ENCODE results near the gene ZFHX3. TPM values are rescaled to one million over a fixed set of nuclear protein-coding genes. Genes with fewer than 3 reads are reported as not detected.

ZFHX3 gene
- total and polyA plus RNA-seq, 2 donors from 2014 or later: 2.3 to 29.3 TPM

- H3K27me3 ChIP-seq (ENCODE audit: control insufficient read depth, insufficient read depth, low read length): no peaks in the 10 kb centered on the region
- peaks cover 4 to 7% (median 5%) of the 10 kb centered on the region in 3 donors for H3K36me3 ChIP-seq (ENCODE audit: control insufficient read depth in 2 of 3, insufficient read depth in 3 of 3, low read length in 3 of 3)
- intact Hi-C loops (cut with DNase I): no loop called here
- H3K4me3 ChIP-seq (ENCODE audit: low read length in 3 of 3): no peak overlapping the region
- no peak overlapping the region for H3K9ac ChIP-seq (ENCODE audit: low read length in 3 of 3)
- no peak for FAIRE-seq
- DNase-seq: no peak
- no peaks in the 10 kb centered on the region for H3K9me3 ChIP-seq (ENCODE audit: control insufficient read depth in 2 of 3, insufficient read depth in 1 of 3, low read length in 3 of 3)
- no peak overlapping the region for H3K27ac ChIP-seq (ENCODE audit: low read depth in 2 of 2, low read length in 2 of 2)
- H3K4me1 ChIP-seq (ENCODE audit: control insufficient read depth in 2 of 3, insufficient read depth in 2 of 3, low read depth in 1 of 3, low read length in 3 of 3): no peaks in the 10 kb centered on the region
- TF ChIP-seq CTCF (IDR thresholded peaks at IDR 0.05; ENCODE audit: borderline replicate concordance, extremely low read depth, insufficient read depth): no peak
Observed at GRCh38 chr16:72808754-72809153, 239.2 kb downstream of the ZFHX3 start.

GRCh38 chr16:72807245-72807644, 240.7 kb downstream of the ZFHX3 start:
- intact Hi-C loops (cut with DNase I): no loop called here
- Histone ChIP-seq H3K27ac (ENCODE audit: low read depth in 2 of 2, low read length in 2 of 2) (no peak overlapping the region), H3K9ac (ENCODE audit: low read length in 3 of 3) (no peak overlapping the region), H3K4me3 (ENCODE audit: low read length in 3 of 3) (no peak overlapping the region), H3K27me3 (ENCODE audit: control insufficient read depth, insufficient read depth, low read length) (no peaks in the 10 kb centered on the region), H3K4me1 (ENCODE audit: control insufficient read depth in 2 of 3, insufficient read depth in 2 of 3, low read depth in 1 of 3, low read length in 3 of 3) (no peaks in the 10 kb centered on the region), H3K9me3 (ENCODE audit: control insufficient read depth in 2 of 3, insufficient read depth in 1 of 3, low read length in 3 of 3) (no peaks in the 10 kb centered on the region), H3K36me3 (ENCODE audit: control insufficient read depth in 2 of 3, insufficient read depth in 3 of 3, low read length in 3 of 3) (peaks cover 4 to 7% (median 5%) of the 10 kb centered on the region in 3 donors)
- FAIRE-seq (no peak), DNase-seq (no peak)
- no peak for TF ChIP-seq CTCF (IDR thresholded peaks at IDR 0.05; ENCODE audit: borderline replicate concordance, extremely low read depth, insufficient read depth)

DNA sequence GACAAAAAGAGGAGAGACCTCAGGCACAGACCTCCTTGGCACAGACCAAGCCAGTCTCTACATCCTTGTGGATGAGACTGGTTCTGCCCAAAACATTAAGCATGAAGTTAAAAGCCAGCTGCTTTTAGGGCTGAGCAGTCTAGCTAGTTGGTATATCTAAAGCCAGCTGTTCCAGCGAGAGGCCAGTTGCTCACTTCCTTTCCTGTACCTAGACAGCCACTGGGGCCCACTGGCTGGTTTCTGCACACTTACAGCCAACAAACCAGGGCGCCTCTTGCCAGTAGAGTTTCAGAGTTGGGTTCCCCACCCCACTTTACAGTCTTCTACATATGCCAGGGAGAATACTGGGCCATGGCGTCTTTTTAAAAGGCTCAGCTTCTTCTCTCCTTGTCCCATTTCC, 242.4 kb downstream of the ZFHX3 start:
- Histone ChIP-seq H3K27me3 (ENCODE audit: control insufficient read depth, insufficient read depth, low read length) (no peaks in the 10 kb centered on the region), H3K27ac (ENCODE audit: low read depth in 2 of 2, low read length in 2 of 2) (no peak overlapping the region), H3K9me3 (ENCODE audit: control insufficient read depth in 2 of 3, insufficient read depth in 1 of 3, low read length in 3 of 3) (no peaks in the 10 kb centered on the region), H3K9ac (ENCODE audit: low read length in 3 of 3) (no peak overlapping the region), H3K4me3 (ENCODE audit: low read length in 3 of 3) (no peak overlapping the region), H3K4me1 (ENCODE audit: control insufficient read depth in 2 of 3, insufficient read depth in 2 of 3, low read depth in 1 of 3, low read length in 3 of 3) (no peaks in the 10 kb centered on the region), H3K36me3 (ENCODE audit: control insufficient read depth in 2 of 3, insufficient read depth in 3 of 3, low read length in 3 of 3) (peaks cover 0 to 4% (median 0%) of the 10 kb centered on the region in 3 donors)
- DNase-seq (no peak), FAIRE-seq (no peak)
- TF ChIP-seq CTCF (IDR thresholded peaks at IDR 0.05; ENCODE audit: borderline replicate concordance, extremely low read depth, insufficient read depth): no peak
- intact Hi-C loops (cut with DNase I): no loop called here

DNA sequence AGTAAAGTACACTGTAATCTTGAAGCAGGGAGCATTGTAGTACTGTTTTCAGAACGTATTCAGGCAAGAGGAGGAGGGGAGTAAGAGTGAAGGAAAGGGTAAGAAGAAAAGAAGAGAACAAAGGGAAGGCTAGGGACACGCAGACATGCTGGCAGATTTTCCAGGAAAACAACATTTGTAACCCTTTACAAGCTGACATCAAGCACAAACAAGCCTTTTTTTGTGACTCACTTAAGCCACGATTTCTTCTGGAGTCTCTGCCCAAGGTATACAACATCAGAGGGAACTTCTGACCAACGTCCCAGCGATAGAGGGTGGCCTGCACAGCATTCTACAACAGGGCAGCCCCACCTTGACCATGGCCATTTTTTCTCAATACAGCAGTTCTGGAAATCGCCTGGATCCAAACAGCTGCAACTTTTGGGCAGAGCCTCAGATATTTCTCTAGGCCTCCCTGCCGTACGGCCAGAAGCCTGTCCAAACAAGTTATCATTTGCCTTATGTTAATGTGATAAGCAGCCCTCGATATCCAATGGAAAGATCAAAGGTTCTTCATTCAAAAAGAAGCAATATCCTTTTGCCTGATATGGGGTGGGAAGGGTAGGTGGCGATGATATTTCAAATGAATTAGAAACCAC, 247.3 kb downstream of the ZFHX3 start:
- Histone ChIP-seq H3K27me3 (ENCODE audit: control insufficient read depth, insufficient read depth, low read length) (no peaks in the 10 kb centered on the region), H3K9ac (ENCODE audit: low read length in 3 of 3) (no peak overlapping the region), H3K9me3 (ENCODE audit: control insufficient read depth in 2 of 3, insufficient read depth in 1 of 3, low read length in 3 of 3) (no peaks in the 10 kb centered on the region), H3K36me3 (ENCODE audit: control insufficient read depth in 2 of 3, insufficient read depth in 3 of 3, low read length in 3 of 3) (peaks cover 0 to 13% (median 6%) of the 10 kb centered on the region in 3 donors), H3K27ac (ENCODE audit: low read depth in 2 of 2, low read length in 2 of 2) (no peak overlapping the region), H3K4me1 (ENCODE audit: control insufficient read depth in 2 of 3, insufficient read depth in 2 of 3, low read depth in 1 of 3, low read length in 3 of 3) (no peaks in the 10 kb centered on the region), H3K4me3 (ENCODE audit: low read length in 3 of 3) (no peak overlapping the region)
- DNase-seq (no peak), FAIRE-seq (no peak)
- intact Hi-C loops (cut with DNase I): no loop called here
- no peak for TF ChIP-seq CTCF (IDR thresholded peaks at IDR 0.05; ENCODE audit: borderline replicate concordance, extremely low read depth, insufficient read depth)

Data from kidney (tissue), 14 donors.